Measurements from ENCODE around the gene MBIP.
"Not testable (repeated sequence)": the region's sequence is repeated elsewhere in the genome, so short reads cannot be mapped to it uniquely, and the experiment has no call there.

The MBIP gene
- total RNA-seq, result 13.9 to 29.0 (median 21.5) reads per million in 4 donors

GRCh38 chr14:36320200-36320896 is at the start of gene MBIP:
Gene MBIP, minus strand, starts transcription at chr14:36320637. Its CDS starts 49 bp downstream, at chr14:36320588.
- peak; percentile 72 to 95 (median 86) for DNase-seq

- no peak for DNase-seq
Measured at GRCh38 chr14:36367985-36368774, 47.7 kb upstream of the MBIP start.

- no peak for DNase-seq
Measured at GRCh38 chr14:36365766-36366165, 45.3 kb upstream of the MBIP start.

DNA sequence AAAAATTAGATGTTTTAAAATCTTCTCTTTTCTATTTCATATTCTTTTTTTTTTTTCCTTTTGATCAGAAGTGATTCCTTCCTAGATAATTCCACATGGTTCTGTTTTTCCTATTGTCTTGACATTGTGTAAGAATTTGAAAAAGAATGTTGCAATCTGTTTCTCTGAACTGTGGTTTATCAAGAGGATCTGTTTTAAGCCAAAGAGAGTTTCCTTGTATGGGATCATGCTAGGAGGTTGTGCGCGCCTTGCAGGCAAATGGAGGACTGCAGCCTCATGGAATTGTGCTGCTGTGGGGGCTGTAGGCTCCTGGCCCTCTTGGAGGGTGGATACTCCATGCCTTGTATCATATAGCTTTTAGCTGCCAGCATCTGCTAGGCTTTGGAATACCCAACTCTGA is 43.3 kb upstream of the MBIP start:
- no peak for DNase-seq

DNA sequence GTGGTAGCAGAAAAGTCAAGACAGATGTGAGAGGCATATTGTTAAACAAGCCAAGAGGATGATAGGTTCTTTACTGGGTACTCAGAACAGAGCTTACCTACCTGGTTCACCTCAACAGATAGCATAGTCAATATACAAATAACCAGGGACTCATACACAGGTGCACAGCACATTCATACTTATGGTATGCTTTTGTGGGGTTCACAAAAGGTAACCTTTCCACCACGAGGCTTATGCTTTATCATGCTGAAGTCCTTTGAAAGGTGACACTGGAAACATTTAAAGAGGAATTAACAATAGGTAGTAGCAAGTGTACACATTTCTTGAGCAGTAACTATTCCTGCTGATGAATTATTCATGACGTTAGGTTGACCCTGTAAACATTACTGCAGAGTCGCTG is 42.2 kb upstream of the MBIP start:
- DNase-seq, result no peak

DNA sequence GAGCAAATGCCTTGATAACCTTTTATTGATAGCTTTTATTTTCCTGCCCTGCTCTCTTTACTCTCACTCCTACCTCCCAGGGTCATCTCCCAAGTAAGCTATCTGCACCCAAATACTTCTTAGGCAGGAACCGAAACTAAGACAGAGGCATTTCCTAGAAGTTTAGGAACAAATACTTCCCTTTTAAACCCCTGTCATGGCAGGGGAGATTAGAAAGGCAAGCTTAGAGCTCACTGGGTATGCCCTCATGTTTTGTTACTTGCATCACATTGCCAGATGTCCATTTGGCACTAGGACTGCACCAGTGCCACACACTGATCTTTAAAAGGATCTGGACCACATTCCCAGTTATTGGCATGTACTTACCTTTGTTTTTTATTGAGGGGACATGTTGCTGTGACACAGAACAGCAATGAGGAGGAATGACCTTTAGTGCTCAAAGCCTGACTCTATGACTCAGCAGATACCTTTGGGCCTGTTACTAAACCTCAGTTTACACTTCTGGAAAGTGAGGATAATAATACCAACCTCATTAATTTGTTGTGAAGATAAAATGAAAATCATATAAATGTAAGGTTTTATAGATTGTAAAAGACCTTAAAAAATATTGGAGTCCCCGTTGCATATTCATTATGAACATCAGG is 40.9 kb upstream of the MBIP start:
- DNase-seq, result no peak

DNA sequence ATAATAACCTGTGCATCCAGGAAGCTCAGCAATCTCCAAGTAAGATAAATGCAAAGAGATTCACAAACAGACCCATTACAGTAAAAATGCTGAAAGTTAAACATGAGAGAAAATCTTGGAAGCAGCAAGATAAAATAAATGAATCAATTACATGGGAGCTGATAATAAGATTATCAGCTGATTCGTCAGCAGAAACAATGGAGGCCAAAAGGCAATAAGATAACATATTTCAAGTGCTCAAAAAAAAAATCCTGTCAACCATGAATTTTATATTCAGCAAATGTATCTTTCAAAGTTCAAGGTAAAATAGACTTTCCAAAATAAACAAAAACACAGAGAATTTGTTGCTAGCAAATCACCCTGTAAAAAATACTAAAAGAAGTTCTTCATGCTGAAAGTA is 36.4 kb upstream of the MBIP start:
- no peak for DNase-seq

GRCh38 chr14:36346052-36346451 is 25.6 kb upstream of the MBIP start:
- DNase-seq, result no peak

- DNase-seq, result no peak
Measured at GRCh38 chr14:36344211-36344610, 23.8 kb upstream of the MBIP start.

DNA sequence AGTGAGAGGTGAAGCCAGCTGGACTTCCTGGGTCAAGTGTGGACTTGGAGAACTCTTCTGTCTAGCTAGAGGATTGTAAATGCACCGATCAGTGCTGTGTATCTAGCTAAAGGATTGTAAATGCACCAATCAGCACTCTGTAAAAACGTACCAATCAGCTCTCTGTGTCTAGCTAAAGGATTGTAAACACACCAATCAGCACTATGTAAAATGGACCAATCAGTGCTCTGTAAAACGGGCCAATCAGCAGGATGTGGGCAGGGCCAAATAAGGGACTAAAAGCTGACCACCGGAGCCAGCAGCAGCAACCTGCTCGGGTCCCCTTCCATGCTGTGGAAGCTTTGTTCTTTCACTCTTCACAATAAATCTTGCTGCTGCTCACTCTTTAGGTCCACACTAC is 21.4 kb upstream of the MBIP start:
- DNase-seq, result not testable (repeated sequence)

GRCh38 chr14:36340276-36340890 is 19.9 kb upstream of the MBIP start:
- DNase-seq, result no peak

DNA sequence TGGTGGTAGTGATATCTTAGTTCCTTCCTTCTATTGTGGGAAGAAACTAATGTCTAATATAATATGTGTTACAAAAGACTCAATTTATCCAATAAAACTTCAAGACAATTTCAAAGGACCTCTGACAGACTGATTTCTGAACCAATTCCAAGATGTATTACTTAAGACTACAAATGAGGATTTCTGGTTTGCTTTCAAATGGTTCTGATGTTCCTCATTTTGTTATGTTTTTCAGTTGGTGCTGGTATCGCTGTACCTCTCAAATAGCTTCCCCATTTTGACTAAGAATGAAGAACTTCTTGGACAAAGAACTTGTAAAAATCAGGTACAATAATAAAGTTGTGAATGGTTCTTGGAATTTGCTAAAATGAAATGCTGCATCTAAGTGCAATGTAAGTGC is 19.4 kb upstream of the MBIP start:
- peak in 1 of 5 donors; percentile 3 for DNase-seq

DNA sequence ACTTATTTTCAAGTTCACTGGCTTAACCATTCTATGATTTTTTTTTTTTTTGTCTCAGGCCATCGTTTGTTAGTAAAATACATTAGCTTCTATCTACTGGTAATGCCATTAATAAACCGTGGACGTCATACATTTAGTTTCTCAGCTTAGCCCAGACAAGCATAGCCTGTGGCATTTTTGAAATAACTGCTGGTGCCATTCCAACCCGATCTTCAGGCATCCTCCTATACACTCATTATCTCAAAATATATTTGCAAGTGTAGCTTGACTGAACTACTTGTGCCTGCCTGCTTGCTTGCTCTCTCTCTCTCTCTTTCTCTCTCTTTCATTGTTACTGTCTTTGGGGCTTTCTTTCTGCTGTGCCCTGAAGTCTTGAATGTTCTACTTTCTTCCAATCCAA is 12.7 kb upstream of the MBIP start:
- DNase-seq, result no peak

- not testable (repeated sequence) for DNase-seq
Measured at GRCh38 chr14:36327573-36327972, 7.1 kb upstream of the MBIP start.

GRCh38 chr14:36325853-36326252 is 5.4 kb upstream of the MBIP start:
- no peak for DNase-seq

- DNase-seq, result no peak
Measured at GRCh38 chr14:36324897-36325296, 4.5 kb upstream of the MBIP start.

- DNase-seq, result no peak
Measured at GRCh38 chr14:36320897-36321381, 502 bp upstream of the MBIP start.

DNA sequence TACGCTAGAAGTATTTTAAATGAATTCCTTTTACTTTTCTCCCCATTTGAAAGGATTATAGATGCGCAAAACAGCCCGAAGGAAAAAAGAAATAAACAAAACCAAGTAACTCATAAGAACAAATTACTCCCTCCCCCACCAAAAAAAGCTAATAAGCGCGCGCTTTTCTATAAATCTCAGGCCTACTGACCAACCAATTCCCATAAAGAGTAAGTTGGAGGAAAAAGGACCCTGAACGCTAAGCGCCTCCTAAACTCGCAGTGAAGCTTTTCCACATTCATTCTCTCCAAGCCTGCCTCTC is 588 bp downstream of the MBIP start:
- no peak for DNase-seq

- DNase-seq, result no peak
Measured at GRCh38 chr14:36317650-36318049, 2.8 kb downstream of the MBIP start.

GRCh38 chr14:36316131-36316530 is 4.3 kb downstream of the MBIP start:
- no peak for DNase-seq

DNA sequence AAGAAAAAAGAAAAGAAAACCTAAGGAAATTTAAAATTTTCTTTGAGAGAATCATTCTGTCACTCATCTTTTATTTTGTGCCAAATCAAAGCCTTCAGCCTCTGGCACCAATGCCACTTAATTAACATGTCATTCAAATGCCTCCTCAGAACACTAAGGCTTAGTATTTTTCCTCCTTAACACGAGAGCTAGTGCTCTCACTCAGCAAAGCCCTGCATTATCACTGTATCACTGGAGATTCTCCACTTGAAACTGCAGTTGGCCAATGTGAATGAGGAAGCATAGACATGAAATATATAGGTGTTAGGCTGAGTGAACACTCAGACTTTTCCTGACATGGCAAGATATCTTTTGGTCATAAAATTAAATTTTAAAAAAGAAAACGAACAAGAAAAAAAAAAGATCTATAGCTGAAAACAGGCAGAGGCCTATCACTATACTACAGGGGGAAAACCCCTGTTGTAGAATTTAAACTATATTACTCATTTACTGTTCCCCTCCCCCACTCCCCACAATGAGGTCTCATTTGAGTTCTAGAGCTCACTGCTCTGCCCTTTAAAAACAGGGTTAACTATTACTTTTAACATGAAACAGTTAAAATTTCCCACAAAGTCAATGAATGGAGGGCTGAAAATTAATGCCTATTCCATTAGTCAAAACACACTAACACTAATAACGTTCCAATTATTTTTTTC is 5.1 kb downstream of the MBIP start:
- DNase-seq, result peak in 1 of 5 donors; percentile 42

- DNase-seq, result no peak
Measured at GRCh38 chr14:36313898-36314297, 6.5 kb downstream of the MBIP start.

GRCh38 chr14:36313206-36313605 is 7.2 kb downstream of the MBIP start:
- no peak for DNase-seq

Data from T-helper 1 cell (primary cell).